WTC11 (cell line): Measurements from ENCODE around the gene STIP1.

Experiments
- ARID4B ChIP-seq: sonication (generic); formaldehyde crosslinking; IDR thresholded peaks from 2 replicates; pipeline ENCODE4 v1.8.0; 2023; ENCODE audit warnings: missing genetic modification reagents, mild to moderate bottlenecking, borderline replicate concordance
- ATF3 ChIP-seq: sonication (generic); formaldehyde crosslinking; conservative IDR thresholded peaks from 2 replicates; pipeline ENCODE4 v1.8.1; 2022; ENCODE audit warnings: mild to moderate bottlenecking, missing genetic modification reagents
- CTCF ChIP-seq: fragments of 200-600 bp; IDR thresholded peaks from 2 replicates; pipeline ENCODE4 v1.8.0; 2022; ENCODE audit warnings: antibody characterized with exemption
- E2F5 ChIP-seq: sonication (generic); formaldehyde crosslinking; IDR thresholded peaks from 2 replicates; pipeline ENCODE4 v1.8.1; 2022; ENCODE audit warnings: mild to moderate bottlenecking, moderate library complexity, missing genetic modification reagents
- ETV6 ChIP-seq: sonication (generic); formaldehyde crosslinking; IDR thresholded peaks from 2 replicates; pipeline ENCODE4 v1.8.1; 2022; ENCODE audit warnings: mild to moderate bottlenecking, missing genetic modification reagents
- FOXK1 ChIP-seq: sonication (generic); formaldehyde crosslinking; IDR thresholded peaks from 2 replicates; pipeline ENCODE4 v1.8.0; 2022; ENCODE audit warnings: mild to moderate bottlenecking, moderate library complexity, missing genetic modification reagents
- FOXP4 ChIP-seq: sonication (generic); formaldehyde crosslinking; IDR thresholded peaks from 2 replicates; pipeline ENCODE4 v1.8.0; 2022; ENCODE audit warnings: mild to moderate bottlenecking, missing genetic modification reagents
- SMAD3 ChIP-seq: sonication (generic); formaldehyde crosslinking; IDR thresholded peaks from 2 replicates; pipeline ENCODE4 v1.8.0; 2022; ENCODE audit warnings: missing genetic modification reagents, mild to moderate bottlenecking, borderline replicate concordance
- SP1 ChIP-seq: sonication (generic); formaldehyde crosslinking; conservative IDR thresholded peaks from 2 replicates; pipeline ENCODE4 v1.8.1; 2022; ENCODE audit warnings: missing genetic modification reagents
- STAT6 ChIP-seq: sonication (generic); formaldehyde crosslinking; conservative IDR thresholded peaks from 2 replicates; pipeline ENCODE4 v1.8.1; 2023; ENCODE audit warnings: mild to moderate bottlenecking, low read depth, missing genetic modification reagents, moderate library complexity
- TEAD1 ChIP-seq: sonication (generic); formaldehyde crosslinking; IDR thresholded peaks from 2 replicates; pipeline ENCODE4 v1.8.0; 2022; ENCODE audit warnings: mild to moderate bottlenecking, missing genetic modification reagents
- ZNF281 ChIP-seq: sonication (generic); formaldehyde crosslinking; IDR thresholded peaks from 2 replicates; pipeline ENCODE4 v1.8.0; 2023; ENCODE audit warnings: mild to moderate bottlenecking, missing genetic modification reagents

- TF ChIP-seq SP1 (CRISPR knock-in tag) (no peak), TEAD1 (CRISPR knock-in tag) (no peak), CTCF (no peak), E2F5 (CRISPR knock-in tag) (no peak), ARID4B (CRISPR knock-in tag) (no peak), ATF3 (no peak), SMAD3 (CRISPR knock-in tag) (no peak), STAT6 (CRISPR knock-in tag) (no peak), ZNF281 (no peak), ETV6 (no peak), FOXP4 (CRISPR knock-in tag) (no peak), FOXK1 (CRISPR knock-in tag) (no peak)
Measured at GRCh38 chr11:64232967-64233315, 47.0 kb downstream of the STIP1 start.
